HCT116 (cell line): ENCODE results near the gene PA2G4. TPM values are rescaled to one million over a fixed set of nuclear protein-coding genes. Genes with fewer than 3 reads are reported as not detected.
"Not testable (repeated sequence)": the region's sequence is repeated elsewhere in the genome, so short reads cannot be mapped to it uniquely, and the experiment has no call there.

Experiments used
- ATAC-seq: fragments of 200-7000 bp; cut with Tn5 transposase; 2 replicates; pipeline ENCODE4 v1.9.1; 2020; ENCODE audit warnings: mild to moderate bottlenecking, moderate library complexity
- BruUV-seq: library from RNA; stranded (reverse); fragments of 400-500 nt; replicated peaks from 2 replicates; lab custom pipeline; 2021; lab: Mats Ljungman, UMichigan
- CTCF ChIA-PET: fragments of 300-600 bp; sonication (Branson Sonifier 250); formaldehyde crosslinking; loops from one replicate; lab custom pipeline; 2021; ENCODE audit warnings: antibody characterized with exemption; lab: Charles Lee
- POLR2A ChIA-PET: fragments of 300-600, 350-600 bp; sonication (Branson Sonifier 250); formaldehyde crosslinking; loops from one replicate; lab custom pipeline; 2021; ENCODE audit warnings: antibody characterized with exemption; lab: Charles Lee
- RAD21 ChIA-PET, 2 experiments: fragments of 300-600 bp; sonication (Branson Sonifier 250); formaldehyde crosslinking; loops; one replicate each; lab custom pipeline; 2023; ENCODE audit warnings: low total read pairs in 2 of 2; ENCODE audit not compliant: uncharacterized antibody in 2 of 2, unreplicated experiment in 2 of 2, low non-redundant PET in 1 of 2; lab: Charles Lee
- DNase-seq: peaks from one replicate; pipeline ENCODE4 v3.0.0-alpha.2; 2010; ENCODE audit warnings: low read depth, low spot score
- H2AFZ ChIP-seq: fragments of 200-600 bp; shearing (Covaris generic), sonication (generic); 2 replicates; pipeline ENCODE4 v1.6.1; 2017; ENCODE audit warnings: low read depth, mixed run types, mixed read lengths, antibody characterized with exemption, low read length; ENCODE audit not compliant: poor library complexity, severe bottlenecking
- H3K27ac ChIP-seq: 2 replicates; pipeline ENCODE4 v1.5.1; 2012; ENCODE audit warnings: low read depth, low read length
- H3K27me3 ChIP-seq: fragments of 200-600 bp; sonication (generic); 2 replicates; pipeline ENCODE4 v1.6.1; 2016; ENCODE audit warnings: mixed run types, low read length, mixed read lengths; ENCODE audit not compliant: insufficient read depth
- H3K36me3 ChIP-seq, 2 experiments: fragments of 200-500 bp in 1 of 2; fragments of 200-600 bp in 1 of 2; sonication (Bioruptor generic) in 1 of 2; sonication (generic) in 1 of 2; 2 replicates each; pipeline versions ENCODE4 v1.5.1 to v1.6.1; 2014 to 2016; ENCODE audit warnings: low read length in 2 of 2, inconsistent platforms in 1 of 2, mixed read lengths in 1 of 2, mixed run types in 1 of 2; ENCODE audit not compliant: insufficient read depth in 2 of 2, control insufficient read depth in 1 of 2
- H3K4me1 ChIP-seq, 2 experiments: fragments of 200-600 bp in 1 of 2; sonication (generic) in 1 of 2; 2 replicates each; pipeline versions ENCODE4 v1.5.1 to v1.6.1; 2012 to 2017; ENCODE audit warnings: low read length in 2 of 2, inconsistent platforms in 1 of 2, mild to moderate bottlenecking in 1 of 2, mixed read lengths in 1 of 2, mixed run types in 1 of 2, moderate library complexity in 1 of 2; ENCODE audit not compliant: insufficient read depth in 2 of 2, control insufficient read depth in 1 of 2
- H3K4me2 ChIP-seq: fragments of 200-600 bp; sonication (generic); 2 replicates; pipeline ENCODE4 v1.6.1; 2017; ENCODE audit warnings: mixed run types, low read length, mixed read lengths
- H3K4me3 ChIP-seq, 2 experiments: fragments of 200-600 bp in 1 of 2; sonication (generic) in 1 of 2; replicated peaks in 1 of 2; 2 replicates each; pipeline ENCODE4 v1.5.1; 2011 to 2016; ENCODE audit warnings: low read length in 2 of 2, control low read depth in 1 of 2, low read depth in 1 of 2, mild to moderate bottlenecking in 1 of 2, mixed read lengths in 1 of 2, mixed run types in 1 of 2
- H3K79me2 ChIP-seq: fragments of 200-600 bp; sonication (generic); 2 replicates; pipeline ENCODE4 v1.6.1; 2017; ENCODE audit warnings: mild to moderate bottlenecking, mixed run types, low read length, moderate library complexity, mixed read lengths; ENCODE audit not compliant: insufficient read depth
- H3K9ac ChIP-seq: fragments of 200-600 bp; sonication (generic); 2 replicates; pipeline ENCODE4 v1.6.1; 2016; ENCODE audit warnings: low read length, mixed read lengths
- H3K9me2 ChIP-seq: fragments of 200-600 bp; sonication (generic), shearing (Covaris generic); 2 replicates; pipeline ENCODE4 v1.6.1; 2017; ENCODE audit warnings: mixed run types, mild to moderate bottlenecking, moderate library complexity; ENCODE audit not compliant: insufficient read depth
- H3K9me3 ChIP-seq, 2 experiments: fragments of 200-500 bp in 1 of 2; fragments of 200-600 bp in 1 of 2; sonication (Bioruptor generic) in 1 of 2; sonication (generic) in 1 of 2; 2 replicates each; pipeline ENCODE4 v1.6.1; 2014 to 2017; ENCODE audit warnings: low read length in 2 of 2, mixed read lengths in 2 of 2, inconsistent platforms in 1 of 2, low read depth in 1 of 2, mild to moderate bottlenecking in 1 of 2, mixed run types in 1 of 2, moderate library complexity in 1 of 2; ENCODE audit not compliant: control insufficient read depth in 1 of 2, insufficient read depth in 1 of 2
- H4K20me1 ChIP-seq: fragments of 200-600 bp; sonication (generic), shearing (Covaris generic); 2 replicates; pipeline ENCODE4 v1.6.1; 2017; ENCODE audit warnings: mixed run types, mild to moderate bottlenecking, moderate library complexity; ENCODE audit not compliant: insufficient read depth
- ATF3 ChIP-seq: IDR thresholded peaks from 2 replicates; pipeline ENCODE4 v1.6.1; 2012
- CBX3 ChIP-seq: IDR thresholded peaks from 2 replicates; pipeline ENCODE4 v1.6.1; 2012; ENCODE audit warnings: low read depth
- CEBPB ChIP-seq: IDR thresholded peaks from 2 replicates; pipeline ENCODE4 v1.6.1; 2012; ENCODE audit warnings: low read depth
- CTCF ChIP-seq, 3 experiments: fragments of 200-600 bp in 1 of 3; sonication (generic) in 1 of 3; IDR thresholded peaks in 2 of 3; conservative IDR thresholded peaks in 1 of 3; 2 replicates each; pipeline ENCODE4 v1.5.1; 2012 to 2017; ENCODE audit warnings: low read depth in 2 of 3, low read length in 2 of 3, antibody characterized with exemption in 1 of 3, borderline replicate concordance in 1 of 3, control low read depth in 1 of 3, mild to moderate bottlenecking in 1 of 3, mixed read lengths in 1 of 3, mixed run types in 1 of 3, moderate library complexity in 1 of 3; ENCODE audit not compliant: insufficient read depth in 1 of 3
- EGR1 ChIP-seq: IDR thresholded peaks from 2 replicates; pipeline ENCODE4 v1.6.1; 2012; ENCODE audit warnings: low read depth
- ELF1 ChIP-seq: IDR thresholded peaks from 2 replicates; pipeline ENCODE4 v1.6.1; 2012; ENCODE audit warnings: low read depth, borderline replicate concordance
- EZH2 ChIP-seq: fragments of 200-600 bp; sonication (generic); IDR thresholded peaks from 2 replicates; pipeline ENCODE4 v1.6.1; 2017; ENCODE audit warnings: antibody characterized with exemption, mixed run types
- EZH2phosphoT487 ChIP-seq: fragments of 200-600 bp; IDR thresholded peaks from 2 replicates; pipeline ENCODE4 v1.6.1; 2018; ENCODE audit warnings: antibody characterized with exemption, borderline replicate concordance
- FOSL1 ChIP-seq: IDR thresholded peaks from 2 replicates; pipeline ENCODE4 v1.6.1; 2012; ENCODE audit warnings: low read depth
- POLR2A ChIP-seq: IDR thresholded peaks from 2 replicates; pipeline ENCODE4 v1.7.0; 2011; ENCODE audit warnings: borderline replicate concordance; ENCODE audit not compliant: insufficient read depth, insufficient read length; ENCODE audit errors: extremely low read depth
- POLR2AphosphoS5 ChIP-seq: IDR thresholded peaks from 2 replicates; pipeline ENCODE4 v1.6.1; 2011; ENCODE audit warnings: mild to moderate bottlenecking, low read depth, low read length, moderate library complexity
- RAD21 ChIP-seq: IDR thresholded peaks from 2 replicates; pipeline ENCODE4 v1.6.1; 2012; ENCODE audit warnings: low read depth, mild to moderate bottlenecking
- SIN3A ChIP-seq: IDR thresholded peaks from 2 replicates; pipeline ENCODE4 v1.6.1; 2012; ENCODE audit warnings: low read depth
- SP1 ChIP-seq: IDR thresholded peaks from 2 replicates; pipeline ENCODE4 v1.6.1; 2012; ENCODE audit warnings: low read depth
- SRF ChIP-seq: IDR thresholded peaks from 2 replicates; pipeline ENCODE4 v1.6.1; 2012; ENCODE audit warnings: low read depth
- TCF7L2 ChIP-seq: IDR thresholded peaks from 2 replicates; pipeline ENCODE4 v1.7.0; 2011; ENCODE audit warnings: borderline replicate concordance, inconsistent platforms; ENCODE audit not compliant: insufficient read depth, insufficient read length; ENCODE audit errors: extremely low read depth
- ZFX ChIP-seq: fragments of 450-650 bp; IDR thresholded peaks from 2 replicates; pipeline ENCODE4 v1.6.1; 2017
- ZNF274 ChIP-seq: fragments of 200-500 bp; sonication (Bioruptor generic); IDR thresholded peaks from 2 replicates; pipeline ENCODE4 v1.6.1; 2014; ENCODE audit warnings: mild to moderate bottlenecking, low read depth, low read length, inconsistent platforms
- intact Hi-C: fragments of 100-400 bp; cut with micrococcal nuclease; formaldehyde crosslinking; loops from 2 replicates; pipeline ENCODE4 v1.10.0; 2022
- total RNA-seq: library from RNA; stranded (reverse); gene quantifications from one replicate; pipeline ENCODE4 v1.2.1, GENCODE V29; 2021; ENCODE audit not compliant: unreplicated experiment
- TF ChIP-seq, protein P1 (sequence below): IDR thresholded peaks from 2 replicates; pipeline ENCODE4 v1.6.1; 2012

Gene PA2G4
- total RNA-seq, 1 experiment from 2014 or later, result 302 TPM

DNA sequence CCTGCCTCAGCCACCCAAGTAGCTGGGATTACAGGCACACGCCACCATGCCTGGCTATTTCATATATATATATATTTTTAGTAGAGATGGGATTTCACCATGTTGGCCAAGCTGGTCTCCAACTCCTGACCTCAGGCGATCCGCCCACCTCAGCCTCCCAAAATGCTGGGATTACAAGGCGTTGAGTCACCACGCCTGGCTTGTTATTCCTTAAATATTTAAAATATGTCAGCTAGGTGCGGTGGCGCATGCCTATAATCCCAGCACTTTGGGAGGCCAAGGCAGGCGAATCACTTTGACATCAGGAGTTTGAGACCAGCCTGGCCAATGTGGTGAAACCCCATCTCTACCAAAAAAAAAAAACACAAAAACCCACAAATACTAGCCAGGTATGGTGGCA, 44.4 kb upstream of the PA2G4 start:
- intact Hi-C loops, H3K79me2 ChIP-seq, H2AFZ ChIP-seq, H4K20me1 ChIP-seq, H3K27me3 ChIP-seq, H3K4me3 ChIP-seq, H3K36me3 ChIP-seq, RAD21 ChIA-PET, H3K27ac ChIP-seq, H3K9me2 ChIP-seq, BruUV-seq, H3K9me3 ChIP-seq, DNase-seq, H3K9ac ChIP-seq: not testable (repeated sequence)
- Histone ChIP-seq H3K4me1 (peaks cover 16 to 39% of the 10 kb centered on the region in 2 experiments), H3K4me2 (peak overlapping the region; percentile 64)
- TF ChIP-seq EGR1 (peak; percentile 62; the same call in 1 of the 2 replicates), FOSL1 (peak; percentile 30; the same call in 1 of the 2 replicates)
- POLR2A ChIA-PET, result interaction anchor here (1.0 kb wide), 2 partner anchors 15 to 44 kb away, joined by 4 read pairs; partner anchors contain the start of gene PA2G4
- CTCF ChIA-PET, result interaction anchor here (1.2 to 1.8 kb wide), 3 partner anchors 9 to 13 kb away, joined by 4 to 6 read pairs (median 6); no protein-coding TSS in a partner anchor
- ATAC-seq, result peak; percentile 79

DNA sequence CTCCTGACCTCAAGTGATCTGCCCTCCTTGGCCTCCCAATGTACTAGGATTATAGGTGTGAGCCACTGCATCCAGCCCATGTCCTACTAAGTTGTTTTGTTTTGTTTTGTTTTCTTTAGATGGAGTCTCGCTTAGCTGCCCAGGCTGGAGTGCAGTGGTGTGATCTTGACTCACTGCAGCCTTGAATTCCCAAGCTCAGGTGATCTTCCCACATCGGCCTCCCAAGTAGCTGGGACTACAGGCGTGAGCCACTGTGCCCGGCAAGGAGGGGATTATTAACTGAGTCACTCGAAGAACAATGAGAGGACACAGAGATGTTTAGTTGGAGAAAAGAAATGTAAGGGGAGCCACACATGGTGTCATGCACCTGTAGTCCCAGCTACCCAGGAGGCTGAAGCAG, 42.4 kb upstream of the PA2G4 start:
- no peak overlapping the region for H2AFZ ChIP-seq
- H3K4me3 ChIP-seq, result no peak overlapping the region
- peaks cover 15 to 34% of the 10 kb centered on the region in 2 experiments for H3K4me1 ChIP-seq
- H4K20me1 ChIP-seq, result no peaks in the 10 kb centered on the region
- H3K9me2 ChIP-seq, result no peaks in the 10 kb centered on the region
- POLR2A ChIA-PET, result no interaction called here
- ATAC-seq (no peak), DNase-seq (no peak)
- RAD21 ChIA-PET, result no interaction called here
- no peak overlapping the region for H3K27ac ChIP-seq
- no peaks in the 10 kb centered on the region for H3K9me3 ChIP-seq
- H3K36me3 ChIP-seq, result no peaks in the 10 kb centered on the region
- H3K79me2 ChIP-seq, result no peaks in the 10 kb centered on the region
- intact Hi-C loops, result no loop called here
- no TSS peak for BruUV-seq
- no peaks in the 10 kb centered on the region for H3K27me3 ChIP-seq
- CTCF ChIA-PET, result no interaction called here
- H3K9ac ChIP-seq, result no peak overlapping the region
- H3K4me2 ChIP-seq, result no peak overlapping the region
- TF ChIP-seq ELF1 (no peak), POLR2A (no peak), TCF7L2 (no peak), EZH2 (no peak), CTCF (IDR thresholded peaks at IDR 0.05 in 2 of 3, conservative IDR thresholded peaks at IDR 0.05 in 1 of 3; ENCODE audit: borderline replicate concordance in 1 of 3, insufficient read depth in 1 of 3, low read depth in 2 of 3, low read length in 2 of 3) (no peak), SIN3A (no peak), ZNF274 (no peak), EZH2phosphoT487 (no peak), RAD21 (no peak), SRF (no peak), EGR1 (no peak), ATF3 (no peak), CEBPB (no peak), SP1 (no peak), CBX3 (no peak), POLR2AphosphoS5 (no peak), FOSL1 (no peak), ZFX (no peak)
- TF ChIP-seq, protein P1, sequence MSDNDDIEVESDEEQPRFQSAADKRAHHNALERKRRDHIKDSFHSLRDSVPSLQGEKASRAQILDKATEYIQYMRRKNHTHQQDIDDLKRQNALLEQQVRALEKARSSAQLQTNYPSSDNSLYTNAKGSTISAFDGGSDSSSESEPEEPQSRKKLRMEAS, result no peak
